ENCODE measurements around the gene SMAD3. TPM values are rescaled to one million over a fixed set of nuclear protein-coding genes. Genes with fewer than 3 reads are reported as not detected.

SMAD3 gene
- total RNA-seq, 1 donor from 2014 or later, result 12.5 TPM

DNA sequence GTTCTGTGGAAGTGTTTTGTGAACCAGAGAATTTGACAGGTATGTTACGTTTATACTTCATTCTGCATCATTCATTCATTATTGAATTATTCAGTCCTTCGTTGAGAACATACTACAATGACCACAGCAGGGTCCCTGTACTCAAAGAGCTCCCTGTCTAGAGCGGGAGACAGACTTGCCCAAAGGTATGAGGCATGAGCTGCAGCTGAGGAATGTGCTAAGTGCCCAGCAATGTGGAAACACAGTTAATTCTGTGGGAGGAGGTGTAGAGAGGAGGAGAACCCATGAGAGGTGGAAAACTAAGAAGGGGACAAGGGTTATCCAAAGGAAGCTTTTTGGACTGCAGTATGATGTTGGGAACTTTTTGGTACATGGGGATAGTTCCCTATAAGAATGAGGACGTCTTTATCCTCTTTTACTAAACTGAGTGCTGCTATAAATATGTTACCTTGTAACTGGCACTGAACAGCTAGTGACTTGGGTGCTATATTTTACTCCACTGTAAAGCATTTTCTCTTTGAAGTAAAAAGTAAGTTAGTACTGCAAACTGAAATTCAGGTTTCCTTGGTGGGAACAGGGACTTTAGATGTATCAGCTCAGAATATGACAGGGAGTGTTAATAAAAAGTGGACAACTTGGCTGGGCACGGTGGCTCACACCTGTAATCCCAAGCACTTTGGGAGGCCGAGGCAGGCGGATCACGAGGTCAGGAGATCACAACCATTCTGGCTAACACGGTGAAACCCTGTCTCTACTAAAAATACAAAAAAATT is 5.7 kb downstream of the SMAD3 start:
- H3K27ac ChIP-seq, result no peak overlapping the region
- Mint-ChIP-seq H3K4me1 (peaks cover 56% of the 10 kb centered on the region), H3K9me3 (no peaks in the 10 kb centered on the region), H3K27ac (no peak overlapping the region), H3K4me3 (no peak overlapping the region), H3K36me3 (peaks cover 28% of the 10 kb centered on the region), H3K27me3 (ENCODE audit: insufficient read depth, low read depth) (peaks cover 9% of the 10 kb centered on the region)
- H3K9me3 ChIP-seq (ENCODE audit: low read depth), result no peaks in the 10 kb centered on the region
- DNase-seq (ENCODE audit: low spot score), result peak; percentile 38
- H3K9ac ChIP-seq, result no peak overlapping the region
- H4K20me1 ChIP-seq (ENCODE audit: low read depth), result peaks cover 39% of the 10 kb centered on the region
- TF ChIP-seq EZH2 (IDR thresholded peaks at IDR 0.05), result no peak
- TF ChIP-seq EZH2phosphoT487 (IDR thresholded peaks at IDR 0.05), result no peak
- TF ChIP-seq, protein P1, sequence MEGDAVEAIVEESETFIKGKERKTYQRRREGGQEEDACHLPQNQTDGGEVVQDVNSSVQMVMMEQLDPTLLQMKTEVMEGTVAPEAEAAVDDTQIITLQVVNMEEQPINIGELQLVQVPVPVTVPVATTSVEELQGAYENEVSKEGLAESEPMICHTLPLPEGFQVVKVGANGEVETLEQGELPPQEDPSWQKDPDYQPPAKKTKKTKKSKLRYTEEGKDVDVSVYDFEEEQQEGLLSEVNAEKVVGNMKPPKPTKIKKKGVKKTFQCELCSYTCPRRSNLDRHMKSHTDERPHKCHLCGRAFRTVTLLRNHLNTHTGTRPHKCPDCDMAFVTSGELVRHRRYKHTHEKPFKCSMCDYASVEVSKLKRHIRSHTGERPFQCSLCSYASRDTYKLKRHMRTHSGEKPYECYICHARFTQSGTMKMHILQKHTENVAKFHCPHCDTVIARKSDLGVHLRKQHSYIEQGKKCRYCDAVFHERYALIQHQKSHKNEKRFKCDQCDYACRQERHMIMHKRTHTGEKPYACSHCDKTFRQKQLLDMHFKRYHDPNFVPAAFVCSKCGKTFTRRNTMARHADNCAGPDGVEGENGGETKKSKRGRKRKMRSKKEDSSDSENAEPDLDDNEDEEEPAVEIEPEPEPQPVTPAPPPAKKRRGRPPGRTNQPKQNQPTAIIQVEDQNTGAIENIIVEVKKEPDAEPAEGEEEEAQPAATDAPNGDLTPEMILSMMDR (IDR thresholded peaks at IDR 0.05), result no peak
- no peak overlapping the region for H3K4me3 ChIP-seq
- no peaks in the 10 kb centered on the region for H3K36me3 ChIP-seq
- H2AFZ ChIP-seq (replicated peaks), result no peak overlapping the region
- H3K4me1 ChIP-seq, result peaks cover 45% of the 10 kb centered on the region
- peaks cover 31% of the 10 kb centered on the region for H3F3A ChIP-seq (ENCODE audit: low read depth)
- no peaks in the 10 kb centered on the region for H3K27me3 ChIP-seq
- no peak overlapping the region for H3K4me2 ChIP-seq
- peaks cover 95% of the 10 kb centered on the region for H3K79me2 ChIP-seq (ENCODE audit: low read depth)

DNA sequence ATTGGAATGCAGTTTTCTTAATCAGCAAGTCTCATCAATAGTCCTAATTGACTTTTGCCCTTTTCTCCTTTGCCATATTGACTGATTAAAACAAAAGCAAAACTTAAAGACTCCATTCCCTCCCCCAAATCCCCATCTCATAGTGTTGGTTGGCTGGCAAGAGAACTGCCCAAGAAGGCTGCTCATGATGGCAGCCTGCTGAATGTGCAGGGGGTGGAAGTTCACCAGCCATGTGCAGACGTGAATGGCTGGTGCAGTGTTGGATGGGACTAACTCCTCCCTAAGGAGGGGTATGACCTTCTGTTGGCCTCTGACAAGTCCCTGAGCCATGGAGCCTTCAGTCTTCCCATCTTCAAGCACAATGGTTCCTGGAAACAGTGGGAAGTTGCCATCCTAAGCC is 7.0 kb downstream of the SMAD3 start:
- Mint-ChIP-seq H3K36me3 (peaks cover 29% of the 10 kb centered on the region), H3K4me1 (peaks cover 57% of the 10 kb centered on the region), H3K27me3 (ENCODE audit: insufficient read depth, low read depth) (peaks cover 3% of the 10 kb centered on the region), H3K4me3 (no peak overlapping the region), H3K27ac (no peak overlapping the region), H3K9me3 (no peaks in the 10 kb centered on the region)
- TF ChIP-seq EZH2 (IDR thresholded peaks at IDR 0.05) (no peak), EZH2phosphoT487 (IDR thresholded peaks at IDR 0.05) (no peak)
- TF ChIP-seq, protein P1 (IDR thresholded peaks at IDR 0.05), result no peak
- Histone ChIP-seq H3K9ac (no peak overlapping the region), H2AFZ (replicated peaks) (no peak overlapping the region), H3K9me3 (ENCODE audit: low read depth) (no peaks in the 10 kb centered on the region), H3K36me3 (no peaks in the 10 kb centered on the region), H3K4me1 (peaks cover 42% of the 10 kb centered on the region), H4K20me1 (ENCODE audit: low read depth) (peaks cover 35% of the 10 kb centered on the region), H3K27ac (no peak overlapping the region), H3K4me2 (no peak overlapping the region), H3K4me3 (no peak overlapping the region), H3K79me2 (ENCODE audit: low read depth) (peaks cover 95% of the 10 kb centered on the region), H3F3A (ENCODE audit: low read depth) (peaks cover 21% of the 10 kb centered on the region), H3K27me3 (no peaks in the 10 kb centered on the region)
- no peak for DNase-seq (ENCODE audit: low spot score)

DNA sequence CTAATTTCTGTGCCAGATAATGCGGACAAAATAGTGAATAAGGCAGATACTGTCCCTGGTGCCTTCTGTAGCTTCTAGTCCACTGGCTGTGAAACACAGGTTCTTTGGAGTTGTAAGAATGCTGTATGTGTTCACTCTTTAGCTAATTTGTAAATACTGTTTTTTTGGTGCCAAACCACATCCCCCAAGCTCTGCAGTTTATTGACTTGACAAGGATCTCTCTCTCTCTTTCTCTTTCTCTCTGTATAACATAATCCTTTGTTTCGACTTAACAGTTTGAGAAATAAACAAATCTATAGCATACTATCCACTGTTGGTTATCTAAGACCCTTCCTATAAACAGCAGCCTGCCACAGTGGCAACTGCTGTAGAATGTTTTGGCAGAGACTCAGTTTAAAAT is 7.6 kb downstream of the SMAD3 start:
- Histone ChIP-seq H3K79me2 (ENCODE audit: low read depth) (peaks cover 95% of the 10 kb centered on the region), H3K4me1 (peaks cover 37% of the 10 kb centered on the region), H3K9me3 (ENCODE audit: low read depth) (no peaks in the 10 kb centered on the region), H3K36me3 (no peaks in the 10 kb centered on the region), H3K27ac (no peak overlapping the region), H3K4me2 (no peak overlapping the region), H2AFZ (replicated peaks) (no peak overlapping the region), H3K27me3 (no peaks in the 10 kb centered on the region), H3F3A (ENCODE audit: low read depth) (peaks cover 16% of the 10 kb centered on the region), H3K9ac (no peak overlapping the region), H3K4me3 (no peak overlapping the region), H4K20me1 (ENCODE audit: low read depth) (peaks cover 35% of the 10 kb centered on the region)
- Mint-ChIP-seq H3K4me1 (peaks cover 57% of the 10 kb centered on the region), H3K4me3 (no peak overlapping the region), H3K9me3 (no peaks in the 10 kb centered on the region), H3K27me3 (ENCODE audit: insufficient read depth, low read depth) (no peaks in the 10 kb centered on the region), H3K36me3 (peaks cover 31% of the 10 kb centered on the region), H3K27ac (no peak overlapping the region)
- DNase-seq (ENCODE audit: low spot score), result no peak
- TF ChIP-seq EZH2 (IDR thresholded peaks at IDR 0.05) (no peak), EZH2phosphoT487 (IDR thresholded peaks at IDR 0.05) (no peak)
- TF ChIP-seq, protein P1 (IDR thresholded peaks at IDR 0.05), result no peak
